Measurements from ENCODE around the gene PRDM16. TPM values are rescaled to one million over a fixed set of nuclear protein-coding genes. Genes with fewer than 3 reads are reported as not detected.
A peak's percentile ranks its signal among the peaks of the same experiment; 100 is the strongest.

PRDM16 gene
- total RNA-seq, 1 experiment from 2014 or later = 0.17 TPM

DNA sequence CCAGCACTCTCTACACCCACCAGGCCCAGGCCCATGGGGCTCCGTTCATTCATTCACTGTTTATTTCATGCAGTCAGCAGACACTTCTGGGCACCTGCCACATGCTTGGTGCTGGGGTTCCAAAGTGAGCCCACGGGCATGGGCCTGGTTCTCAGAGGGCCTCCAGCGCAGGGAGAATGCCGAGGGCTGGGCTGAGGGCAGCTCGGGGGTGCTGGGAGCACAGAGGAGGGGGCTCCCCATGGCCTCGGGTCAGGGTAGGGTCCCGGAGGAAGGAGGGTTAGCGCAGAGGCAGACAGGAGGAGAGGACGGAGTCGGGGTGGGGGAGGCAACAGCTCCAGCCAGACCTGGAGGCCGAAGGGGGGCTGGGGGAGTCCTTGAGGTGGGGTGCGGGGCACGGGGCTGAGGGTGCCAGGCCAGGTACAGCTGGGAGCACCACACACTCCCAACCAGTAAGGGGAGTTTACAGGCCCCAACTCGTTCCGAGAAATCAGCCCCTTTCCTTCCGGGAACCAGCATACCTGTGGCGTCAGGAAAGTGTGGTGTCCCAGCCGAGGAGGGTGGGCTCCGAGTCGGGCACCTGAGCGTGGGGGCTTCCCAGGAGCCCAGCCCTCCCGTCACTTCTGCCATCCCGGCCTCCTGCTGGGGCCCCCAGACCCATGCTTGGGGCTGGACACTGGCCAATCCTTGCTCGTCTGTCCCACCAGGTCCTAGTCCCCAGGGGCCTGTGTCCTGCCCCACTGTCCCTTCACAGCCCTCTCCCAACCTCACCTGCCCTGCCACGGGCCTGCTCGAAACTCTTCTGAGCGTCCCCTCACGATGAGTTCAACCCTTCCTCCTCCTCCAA is 396.3 kb downstream of the PRDM16 start:
- Mint-ChIP-seq H3K9me3 (no peaks in the 10 kb centered on the region), H3K4me3 (no peak overlapping the region), H3K27me3 (ENCODE audit: low read depth) (no peaks in the 10 kb centered on the region), H3K27ac (peak overlapping the region; percentile 21 to 95 (median 75); a peak in 5 of 7 replicates), H3K4me1 (peaks cover 7 to 12% of the 10 kb centered on the region in 2 experiments), H3K36me3 (ENCODE audit: insufficient read depth in 1 of 3, low read depth in 3 of 3) (peaks cover 0 to 25% (median 4%) of the 10 kb centered on the region in 3 experiments; a peak in 5 of 7 replicates)
- WGBS (ENCODE audit: extremely low coverage, insufficient read length, low lambda C conversion rate) = no CpG with 5 or more reads among the region's 28 CpGs
- Histone ChIP-seq H3K27me3 (ENCODE audit: insufficient read depth, low read length) (no peaks in the 10 kb centered on the region), H2AFZ (ENCODE audit: low read length) (no peak overlapping the region), H2BK120ac (ENCODE audit: low read depth, low read length, poor library complexity, severe bottlenecking) (no peak overlapping the region), H3K4ac (ENCODE audit: low read depth, low read length) (no peak overlapping the region), H4K91ac (ENCODE audit: insufficient read length, low read depth, low read length) (no peak overlapping the region), H3K79me1 (ENCODE audit: insufficient read depth, low read depth, low read length, poor library complexity, severe bottlenecking) (no peaks in the 10 kb centered on the region), H2AK5ac (ENCODE audit: insufficient read length, low read length) (no peak overlapping the region), H2BK15ac (ENCODE audit: low read depth, low read length) (no peak overlapping the region), H4K20me1 (ENCODE audit: control insufficient read depth, insufficient read depth, insufficient read length) (peaks cover 2% of the 10 kb centered on the region), H3K14ac (ENCODE audit: insufficient read depth, low read length) (no peak overlapping the region), H2BK20ac (ENCODE audit: low read depth, low read length, poor library complexity, severe bottlenecking) (no peak overlapping the region), H3K9me3 (ENCODE audit: control insufficient read depth, low read depth, low read length) (no peaks in the 10 kb centered on the region), H3K23ac (ENCODE audit: insufficient read length, low read depth, low read length) (no peak overlapping the region), H4K5ac (ENCODE audit: insufficient read length, low read depth, low read length) (no peak overlapping the region), H3K79me2 (ENCODE audit: insufficient read depth, low read length) (no peaks in the 10 kb centered on the region), H3K4me1 (ENCODE audit: insufficient read depth, low read length) (no peaks in the 10 kb centered on the region), H3K56ac (ENCODE audit: insufficient read length, low read depth, low read length) (no peak overlapping the region), H2BK5ac (ENCODE audit: insufficient read length, low read length) (no peak overlapping the region), H3K4me2 (ENCODE audit: insufficient read depth, insufficient read length, low read length) (no peak overlapping the region), H3K9ac (ENCODE audit: extremely low read depth, insufficient read length, low read length) (no peak overlapping the region), H3K27ac (ENCODE audit: insufficient read length, low read depth, low read length) (no peak overlapping the region), H2BK12ac (ENCODE audit: insufficient read length, low read depth, low read length) (no peak overlapping the region), H4K8ac (replicated peaks; ENCODE audit: insufficient read length, low read depth, low read length) (no peak overlapping the region), H3T11ph (ENCODE audit: low read length) (no peak overlapping the region), H3K23me2 (ENCODE audit: insufficient read length, low read depth, low read length, poor library complexity, severe bottlenecking) (no peaks in the 10 kb centered on the region), H3K18ac (ENCODE audit: insufficient read length, low read depth, low read length) (no peak overlapping the region)
- TF ChIP-seq, protein P1, sequence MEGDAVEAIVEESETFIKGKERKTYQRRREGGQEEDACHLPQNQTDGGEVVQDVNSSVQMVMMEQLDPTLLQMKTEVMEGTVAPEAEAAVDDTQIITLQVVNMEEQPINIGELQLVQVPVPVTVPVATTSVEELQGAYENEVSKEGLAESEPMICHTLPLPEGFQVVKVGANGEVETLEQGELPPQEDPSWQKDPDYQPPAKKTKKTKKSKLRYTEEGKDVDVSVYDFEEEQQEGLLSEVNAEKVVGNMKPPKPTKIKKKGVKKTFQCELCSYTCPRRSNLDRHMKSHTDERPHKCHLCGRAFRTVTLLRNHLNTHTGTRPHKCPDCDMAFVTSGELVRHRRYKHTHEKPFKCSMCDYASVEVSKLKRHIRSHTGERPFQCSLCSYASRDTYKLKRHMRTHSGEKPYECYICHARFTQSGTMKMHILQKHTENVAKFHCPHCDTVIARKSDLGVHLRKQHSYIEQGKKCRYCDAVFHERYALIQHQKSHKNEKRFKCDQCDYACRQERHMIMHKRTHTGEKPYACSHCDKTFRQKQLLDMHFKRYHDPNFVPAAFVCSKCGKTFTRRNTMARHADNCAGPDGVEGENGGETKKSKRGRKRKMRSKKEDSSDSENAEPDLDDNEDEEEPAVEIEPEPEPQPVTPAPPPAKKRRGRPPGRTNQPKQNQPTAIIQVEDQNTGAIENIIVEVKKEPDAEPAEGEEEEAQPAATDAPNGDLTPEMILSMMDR (conservative IDR thresholded peaks at IDR 0.05) = no peak
- DNase-seq = no peak

All from H9 (cell line).